RPMI8226 (cell line): Measurements from ENCODE around the gene SETDB1.

Source experiments
- DNase-seq: peaks from one replicate; pipeline ENCODE4 v3.0.0-alpha.2; 2015

Gene SETDB1

GRCh38 chr1:151006327-151007052, 80.3 kb downstream of the SETDB1 start, which contains the start of gene MINDY1:
Gene MINDY1 (minus strand): TSS chr1:151006902. CDS start chr1:151002617, 4,285 bp downstream.
- DNase-seq, result peak; percentile 91

- no peak for DNase-seq
These were observed 81.7 kb downstream of the SETDB1 start for GRCh38 chr1:151007853-151008243.

- DNase-seq, result peak; percentile 99
These were observed 82.4 kb downstream of the SETDB1 start, which contains the start of gene PRUNE1 for GRCh38 chr1:151008244-151009205. Gene PRUNE1 (plus strand): TSS chr1:151008449. CDS start chr1:151008633, 184 bp downstream.

GRCh38 chr1:151009206-151009587, 83.0 kb downstream of the SETDB1 start:
- DNase-seq, result no peak

- DNase-seq, result no peak
These were observed 83.6 kb downstream of the SETDB1 start for GRCh38 chr1:151009674-151010345.

GRCh38 chr1:151010346-151010726, 84.2 kb downstream of the SETDB1 start:
- no peak for DNase-seq

GRCh38 chr1:151011154-151011850, 85.1 kb downstream of the SETDB1 start:
- DNase-seq, result no peak

- no peak for DNase-seq
These were observed 86.7 kb downstream of the SETDB1 start for GRCh38 chr1:151012684-151013471.

GRCh38 chr1:151013518-151013917, 87.4 kb downstream of the SETDB1 start:
- DNase-seq, result no peak
